ENCODE measurements around the gene REEP6. TPM values are rescaled to one million over a fixed set of nuclear protein-coding genes. Genes with fewer than 3 reads are reported as not detected.

REEP6 gene
- polyA plus RNA-seq, 1 donor, result 228 TPM

DNA sequence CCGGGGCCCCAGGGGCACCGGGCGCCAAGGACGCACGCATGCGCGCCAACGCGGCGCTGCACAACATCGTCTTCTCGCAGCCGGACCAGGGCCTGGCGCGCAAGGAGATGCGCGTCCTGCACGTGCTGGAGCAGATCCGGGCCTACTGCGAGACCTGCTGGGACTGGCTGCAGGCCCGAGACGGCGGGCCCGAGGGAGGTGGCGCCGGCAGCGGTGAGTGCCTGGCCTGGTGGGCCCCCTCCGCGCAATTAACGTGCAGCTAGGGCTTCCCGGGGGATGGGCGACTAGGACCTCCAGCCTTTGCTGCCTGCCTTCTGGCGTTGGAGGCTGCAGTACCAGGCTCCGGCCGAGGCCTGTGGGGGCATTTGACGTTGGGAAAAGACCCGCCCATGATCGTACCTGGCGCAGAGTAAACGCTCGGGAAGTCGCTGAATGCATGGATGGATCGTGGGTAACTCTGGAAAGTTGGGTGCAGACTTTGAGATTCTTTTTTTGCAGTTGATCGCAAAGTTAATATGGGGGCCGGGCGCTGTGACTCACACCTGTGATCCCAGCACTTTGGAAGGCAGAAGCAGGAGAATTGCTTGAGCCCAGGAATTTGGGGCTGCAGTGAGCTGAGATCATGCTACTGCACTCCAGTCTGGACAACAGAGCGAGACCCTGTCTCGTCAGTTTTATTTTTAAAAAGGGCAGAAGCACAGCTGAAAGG is 33.8 kb upstream of the REEP6 start:
- peaks cover 10% of the 10 kb centered on the region for H3K9me3 ChIP-seq (ENCODE audit: control insufficient read depth, low read depth, low read length)
- no peak overlapping the region for H3K27ac ChIP-seq (ENCODE audit: low read length)
- no CpG with 5 or more reads among the region's 48 CpGs for WGBS (ENCODE audit: insufficient coverage, low lambda C conversion rate)
- H3K4me3 ChIP-seq (ENCODE audit: low read length), result no peak overlapping the region
- H3K4me1 ChIP-seq (ENCODE audit: control insufficient read depth, insufficient read depth, low read length), result peaks cover 12% of the 10 kb centered on the region
- H3K27me3 ChIP-seq (ENCODE audit: control insufficient read depth, insufficient read depth, low read length), result peaks cover 66% of the 10 kb centered on the region
- peaks cover 7% of the 10 kb centered on the region for H3K36me3 ChIP-seq (ENCODE audit: control insufficient read depth, insufficient read depth, low read length)
- DNase-seq, result no peak

DNA sequence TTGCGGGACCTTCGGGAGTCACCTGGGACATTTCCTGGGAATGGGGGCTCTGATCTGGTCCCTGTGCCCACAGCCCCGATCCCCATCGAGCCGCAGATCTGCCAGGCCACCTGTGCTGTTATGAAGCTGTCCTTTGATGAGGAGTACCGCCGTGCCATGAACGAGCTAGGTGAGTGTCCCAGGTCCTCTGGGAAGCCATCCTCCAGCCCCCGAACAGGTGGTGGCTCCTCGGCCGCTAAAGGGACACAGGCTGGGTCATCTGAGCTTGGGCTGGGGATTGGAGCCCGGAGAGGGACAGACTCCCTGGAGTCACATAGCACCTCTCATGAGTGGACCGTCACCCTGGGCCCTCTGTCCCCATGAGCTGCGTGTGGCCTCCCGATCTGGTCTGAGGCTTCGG is 33.1 kb upstream of the REEP6 start:
- Histone ChIP-seq H3K36me3 (ENCODE audit: control insufficient read depth, insufficient read depth, low read length) (peaks cover 7% of the 10 kb centered on the region), H3K4me1 (ENCODE audit: control insufficient read depth, insufficient read depth, low read length) (peaks cover 12% of the 10 kb centered on the region), H3K27ac (ENCODE audit: low read length) (no peak overlapping the region), H3K27me3 (ENCODE audit: control insufficient read depth, insufficient read depth, low read length) (peaks cover 59% of the 10 kb centered on the region), H3K4me3 (ENCODE audit: low read length) (no peak overlapping the region), H3K9me3 (ENCODE audit: control insufficient read depth, low read depth, low read length) (peaks cover 10% of the 10 kb centered on the region)
- DNase-seq, result no peak
- WGBS (ENCODE audit: insufficient coverage, low lambda C conversion rate), result 92% methylated on average over 2 of the region's 16 CpGs

DNA sequence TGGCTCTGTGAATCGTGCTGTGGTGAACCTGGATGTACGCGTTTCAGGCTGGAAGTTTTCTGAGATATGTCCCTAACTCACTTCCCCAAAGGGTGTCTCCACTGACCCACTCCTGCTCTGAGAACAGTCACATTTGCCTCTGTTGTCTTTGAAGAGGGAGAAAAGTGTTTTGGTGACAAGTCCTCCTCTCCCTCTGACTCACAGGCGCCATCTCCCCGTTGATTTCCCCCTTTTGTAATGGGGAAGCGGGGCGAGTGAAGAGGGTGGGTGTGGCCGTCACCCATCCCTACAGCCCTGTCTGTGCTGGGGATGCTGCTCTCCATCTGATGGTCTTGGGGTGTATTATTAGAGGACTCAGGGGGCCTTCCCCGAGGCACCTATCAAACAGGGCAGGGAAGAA is 31.5 kb upstream of the REEP6 start:
- no peak overlapping the region for H3K4me3 ChIP-seq (ENCODE audit: low read length)
- peaks cover 7% of the 10 kb centered on the region for H3K36me3 ChIP-seq (ENCODE audit: control insufficient read depth, insufficient read depth, low read length)
- WGBS (ENCODE audit: insufficient coverage, low lambda C conversion rate), result no CpG with 5 or more reads among the region's 9 CpGs
- peaks cover 47% of the 10 kb centered on the region for H3K27me3 ChIP-seq (ENCODE audit: control insufficient read depth, insufficient read depth, low read length)
- DNase-seq, result no peak
- no peaks in the 10 kb centered on the region for H3K9me3 ChIP-seq (ENCODE audit: control insufficient read depth, low read depth, low read length)
- H3K27ac ChIP-seq (ENCODE audit: low read length), result no peak overlapping the region
- H3K4me1 ChIP-seq (ENCODE audit: control insufficient read depth, insufficient read depth, low read length), result peaks cover 12% of the 10 kb centered on the region

DNA sequence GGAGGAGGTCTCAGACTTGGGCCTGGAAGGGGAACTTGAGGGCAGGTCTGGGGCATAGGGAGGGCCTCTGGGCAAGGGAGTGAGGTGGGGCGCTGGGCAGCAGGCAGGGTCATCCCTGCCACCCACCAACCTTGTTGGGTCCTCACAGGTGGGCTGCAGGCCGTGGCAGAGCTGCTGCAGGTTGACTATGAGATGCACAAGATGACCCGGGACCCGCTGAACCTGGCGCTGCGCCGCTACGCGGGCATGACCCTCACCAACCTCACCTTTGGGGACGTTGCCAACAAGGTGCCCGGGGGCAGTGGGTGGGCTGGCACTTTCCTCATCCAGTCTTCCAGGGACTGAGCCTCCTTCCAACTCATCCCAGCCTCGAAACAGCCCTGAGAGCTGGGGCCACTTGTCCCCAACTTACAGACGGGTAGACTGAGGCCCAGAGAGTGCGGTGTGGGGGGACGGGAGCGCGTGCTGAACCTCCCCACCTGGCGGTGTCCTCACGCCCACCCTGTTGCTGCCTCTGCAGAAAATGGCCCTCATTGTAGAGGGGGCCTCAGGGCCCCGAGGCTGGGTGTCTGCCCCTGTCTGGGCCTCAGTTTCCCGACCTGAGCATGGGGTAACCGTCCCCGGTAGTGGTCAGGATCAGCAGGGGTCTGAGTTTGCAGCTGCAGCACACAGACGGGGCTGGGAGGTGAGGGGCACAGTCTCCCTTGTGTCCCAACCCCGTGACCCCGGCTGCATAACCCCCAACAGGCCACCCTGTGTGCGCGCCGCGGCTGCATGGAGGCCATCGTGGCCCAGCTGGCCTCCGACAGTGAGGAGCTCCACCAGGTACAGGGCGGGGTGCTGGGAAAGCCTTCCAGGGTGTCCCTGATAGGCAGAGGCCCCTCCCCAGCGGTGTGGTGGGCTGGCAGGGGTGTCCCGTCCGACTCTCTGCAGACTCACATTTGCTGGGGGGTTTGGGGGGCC is 30.7 kb upstream of the REEP6 start:
- Histone ChIP-seq H3K4me1 (ENCODE audit: control insufficient read depth, insufficient read depth, low read length) (peaks cover 12% of the 10 kb centered on the region), H3K9me3 (ENCODE audit: control insufficient read depth, low read depth, low read length) (no peaks in the 10 kb centered on the region), H3K27ac (ENCODE audit: low read length) (no peak overlapping the region), H3K27me3 (ENCODE audit: control insufficient read depth, insufficient read depth, low read length) (peaks cover 49% of the 10 kb centered on the region), H3K4me3 (ENCODE audit: low read length) (no peak overlapping the region), H3K36me3 (ENCODE audit: control insufficient read depth, insufficient read depth, low read length) (peaks cover 7% of the 10 kb centered on the region)
- no peak for DNase-seq
- WGBS (ENCODE audit: insufficient coverage, low lambda C conversion rate), result no CpG with 5 or more reads among the region's 36 CpGs

DNA sequence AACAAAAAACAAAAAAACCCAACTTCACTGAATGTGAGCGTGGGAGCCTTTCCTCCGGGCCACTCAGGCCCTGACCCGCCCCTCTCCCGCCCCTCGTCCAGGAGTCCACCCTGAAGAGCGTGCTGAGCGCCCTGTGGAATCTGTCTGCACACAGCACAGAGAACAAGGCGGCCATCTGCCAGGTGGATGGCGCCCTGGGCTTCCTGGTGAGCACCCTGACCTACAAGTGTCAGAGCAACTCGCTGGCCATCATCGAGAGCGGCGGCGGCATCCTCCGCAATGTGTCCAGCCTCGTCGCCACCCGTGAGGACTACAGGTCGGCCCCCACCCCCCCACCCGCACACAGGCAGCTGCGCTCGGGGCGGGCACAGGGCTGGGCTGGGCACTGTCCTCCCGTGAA is 29.1 kb upstream of the REEP6 start:
- no peak overlapping the region for H3K4me3 ChIP-seq (ENCODE audit: low read length)
- no peaks in the 10 kb centered on the region for H3K4me1 ChIP-seq (ENCODE audit: control insufficient read depth, insufficient read depth, low read length)
- H3K36me3 ChIP-seq (ENCODE audit: control insufficient read depth, insufficient read depth, low read length), result peaks cover 7% of the 10 kb centered on the region
- no peak overlapping the region for H3K27ac ChIP-seq (ENCODE audit: low read length)
- H3K27me3 ChIP-seq (ENCODE audit: control insufficient read depth, insufficient read depth, low read length), result peaks cover 50% of the 10 kb centered on the region
- no peak for DNase-seq
- WGBS (ENCODE audit: insufficient coverage, low lambda C conversion rate), result no CpG with 5 or more reads among the region's 24 CpGs
- H3K9me3 ChIP-seq (ENCODE audit: control insufficient read depth, low read depth, low read length), result peaks cover 11% of the 10 kb centered on the region

DNA sequence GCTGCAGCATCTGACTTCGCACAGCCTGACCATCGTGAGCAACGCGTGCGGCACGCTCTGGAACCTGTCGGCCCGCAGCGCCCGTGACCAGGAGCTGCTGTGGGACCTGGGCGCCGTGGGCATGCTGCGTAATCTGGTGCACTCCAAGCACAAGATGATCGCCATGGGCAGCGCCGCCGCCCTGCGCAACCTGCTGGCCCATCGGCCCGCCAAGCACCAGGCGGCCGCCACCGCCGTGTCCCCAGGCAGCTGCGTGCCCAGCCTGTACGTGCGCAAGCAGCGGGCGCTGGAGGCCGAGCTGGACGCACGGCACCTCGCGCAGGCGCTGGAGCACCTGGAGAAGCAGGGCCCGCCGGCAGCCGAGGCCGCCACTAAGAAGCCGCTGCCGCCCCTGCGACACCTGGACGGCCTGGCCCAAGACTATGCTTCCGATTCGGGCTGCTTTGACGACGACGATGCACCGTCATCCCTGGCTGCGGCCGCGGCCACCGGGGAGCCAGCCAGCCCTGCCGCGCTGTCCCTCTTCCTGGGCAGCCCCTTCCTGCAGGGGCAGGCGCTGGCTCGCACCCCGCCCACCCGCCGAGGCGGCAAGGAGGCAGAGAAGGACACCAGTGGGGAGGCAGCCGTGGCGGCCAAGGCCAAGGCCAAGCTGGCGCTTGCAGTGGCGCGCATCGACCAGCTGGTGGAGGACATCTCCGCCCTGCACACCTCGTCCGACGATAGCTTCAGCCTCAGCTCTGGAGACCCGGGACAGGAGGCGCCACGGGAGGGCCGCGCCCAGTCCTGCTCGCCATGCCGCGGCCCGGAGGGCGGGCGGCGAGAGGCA is 25.6 kb upstream of the REEP6 start:
- no peak overlapping the region for H3K4me3 ChIP-seq (ENCODE audit: low read length)
- peaks cover 4% of the 10 kb centered on the region for H3K36me3 ChIP-seq (ENCODE audit: control insufficient read depth, insufficient read depth, low read length)
- H3K9me3 ChIP-seq (ENCODE audit: control insufficient read depth, low read depth, low read length), result peaks cover 23% of the 10 kb centered on the region
- peaks cover 11% of the 10 kb centered on the region for H3K4me1 ChIP-seq (ENCODE audit: control insufficient read depth, insufficient read depth, low read length)
- no CpG with 5 or more reads among the region's 83 CpGs for WGBS (ENCODE audit: insufficient coverage, low lambda C conversion rate)
- H3K27ac ChIP-seq (ENCODE audit: low read length), result no peak overlapping the region
- DNase-seq, result peak in 1 of 2 donors; percentile 73
- peaks cover 53% of the 10 kb centered on the region for H3K27me3 ChIP-seq (ENCODE audit: control insufficient read depth, insufficient read depth, low read length)

DNA sequence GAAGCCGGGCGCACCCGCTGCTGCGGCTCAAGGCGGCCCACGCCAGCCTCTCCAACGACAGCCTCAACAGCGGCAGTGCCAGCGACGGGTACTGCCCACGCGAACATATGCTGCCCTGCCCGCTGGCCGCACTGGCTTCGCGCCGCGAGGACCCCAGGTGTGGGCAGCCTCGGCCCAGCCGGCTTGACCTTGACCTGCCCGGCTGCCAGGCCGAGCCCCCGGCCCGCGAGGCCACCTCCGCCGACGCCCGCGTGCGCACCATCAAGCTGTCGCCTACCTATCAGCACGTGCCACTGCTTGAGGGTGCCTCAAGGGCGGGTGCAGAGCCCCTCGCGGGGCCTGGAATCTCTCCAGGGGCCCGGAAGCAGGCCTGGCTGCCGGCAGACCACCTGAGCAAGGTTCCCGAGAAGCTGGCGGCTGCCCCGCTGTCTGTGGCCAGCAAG is 24.9 kb upstream of the REEP6 start:
- Histone ChIP-seq H3K4me3 (ENCODE audit: low read length) (no peak overlapping the region), H3K27me3 (ENCODE audit: control insufficient read depth, insufficient read depth, low read length) (peaks cover 60% of the 10 kb centered on the region), H3K4me1 (ENCODE audit: control insufficient read depth, insufficient read depth, low read length) (peaks cover 17% of the 10 kb centered on the region)

DNA sequence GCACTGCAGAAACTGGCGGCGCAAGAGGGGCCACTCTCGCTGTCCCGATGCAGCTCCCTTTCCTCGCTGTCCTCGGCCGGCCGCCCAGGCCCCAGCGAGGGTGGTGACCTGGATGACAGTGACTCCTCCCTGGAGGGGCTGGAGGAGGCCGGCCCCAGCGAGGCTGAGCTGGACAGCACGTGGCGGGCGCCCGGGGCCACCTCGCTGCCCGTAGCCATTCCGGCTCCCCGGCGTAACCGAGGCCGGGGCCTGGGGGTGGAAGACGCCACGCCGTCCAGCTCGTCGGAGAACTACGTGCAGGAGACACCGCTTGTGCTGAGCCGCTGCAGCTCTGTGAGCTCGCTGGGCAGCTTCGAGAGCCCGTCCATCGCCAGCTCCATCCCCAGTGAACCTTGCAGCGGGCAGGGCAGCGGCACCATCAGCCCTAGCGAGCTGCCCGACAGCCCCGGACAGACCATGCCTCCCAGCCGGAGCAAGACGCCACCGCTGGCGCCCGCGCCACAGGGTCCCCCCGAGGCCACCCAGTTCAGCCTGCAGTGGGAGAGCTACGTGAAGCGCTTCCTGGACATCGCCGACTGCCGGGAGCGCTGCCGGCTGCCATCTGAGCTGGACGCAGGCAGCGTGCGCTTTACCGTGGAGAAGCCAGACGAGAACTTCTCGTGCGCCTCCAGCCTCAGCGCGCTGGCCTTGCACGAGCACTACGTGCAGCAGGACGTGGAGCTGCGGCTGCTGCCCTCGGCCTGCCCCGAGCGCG is 24.3 kb upstream of the REEP6 start:
- Histone ChIP-seq H3K27ac (ENCODE audit: low read length) (no peak overlapping the region), H3K9me3 (ENCODE audit: control insufficient read depth, low read depth, low read length) (peaks cover 28% of the 10 kb centered on the region), H3K27me3 (ENCODE audit: control insufficient read depth, insufficient read depth, low read length) (peaks cover 66% of the 10 kb centered on the region), H3K4me3 (ENCODE audit: low read length) (no peak overlapping the region), H3K36me3 (ENCODE audit: control insufficient read depth, insufficient read depth, low read length) (no peaks in the 10 kb centered on the region), H3K4me1 (ENCODE audit: control insufficient read depth, insufficient read depth, low read length) (peaks cover 22% of the 10 kb centered on the region)
- WGBS (ENCODE audit: insufficient coverage, low lambda C conversion rate), result no CpG with 5 or more reads among the region's 70 CpGs
- DNase-seq, result no peak

More for the DNA sequence above, 24.9 kb upstream of the REEP6 start:
- Histone ChIP-seq H3K27ac (ENCODE audit: low read length) (no peak overlapping the region), H3K36me3 (ENCODE audit: control insufficient read depth, insufficient read depth, low read length) (no peaks in the 10 kb centered on the region), H3K9me3 (ENCODE audit: control insufficient read depth, low read depth, low read length) (peaks cover 28% of the 10 kb centered on the region)
- no CpG with 5 or more reads among the region's 41 CpGs for WGBS (ENCODE audit: insufficient coverage, low lambda C conversion rate)
- no peak for DNase-seq

DNA sequence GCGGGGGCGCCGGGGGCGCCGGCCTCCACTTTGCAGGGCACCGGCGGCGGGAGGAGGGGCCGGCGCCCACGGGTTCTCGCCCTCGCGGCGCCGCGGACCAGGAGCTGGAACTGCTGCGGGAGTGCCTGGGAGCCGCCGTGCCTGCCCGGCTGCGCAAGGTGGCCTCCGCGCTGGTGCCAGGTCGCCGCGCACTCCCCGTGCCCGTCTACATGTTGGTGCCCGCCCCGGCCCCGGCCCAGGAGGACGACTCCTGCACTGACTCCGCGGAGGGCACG is 23.8 kb upstream of the REEP6 start:
- no peak overlapping the region for H3K4me3 ChIP-seq (ENCODE audit: low read length)
- peaks cover 71% of the 10 kb centered on the region for H3K27me3 ChIP-seq (ENCODE audit: control insufficient read depth, insufficient read depth, low read length)
- H3K36me3 ChIP-seq (ENCODE audit: control insufficient read depth, insufficient read depth, low read length), result no peaks in the 10 kb centered on the region
- H3K4me1 ChIP-seq (ENCODE audit: control insufficient read depth, insufficient read depth, low read length), result peaks cover 22% of the 10 kb centered on the region
- no peak for DNase-seq
- H3K9me3 ChIP-seq (ENCODE audit: control insufficient read depth, low read depth, low read length), result peaks cover 28% of the 10 kb centered on the region
- no peak overlapping the region for H3K27ac ChIP-seq (ENCODE audit: low read length)
- WGBS (ENCODE audit: insufficient coverage, low lambda C conversion rate), result no CpG with 5 or more reads among the region's 36 CpGs
